Esophagus squamous epithelium (tissue), 5 donors: ENCODE measurements around the gene RFNG. TPM values are rescaled to one million over a fixed set of nuclear protein-coding genes. Genes with fewer than 3 reads are reported as not detected.

Experiments used
- DNase-seq: peaks from one replicate; lab custom pipeline; 2025; lab: John Stamatoyannopoulos, UW
- H3K27ac ChIP-seq, 4 donors: fragments of 200-600 bp; sonication (generic); one replicate each; pipeline ENCODE4 v1.5.1; 2016 to 2019; ENCODE audit warnings: mild to moderate bottlenecking in 1 of 4
- H3K27me3 ChIP-seq, 4 donors: fragments of 200-600 bp; sonication (generic); 1 replicate in 3 of 4; 2 replicates in 1 of 4; pipeline versions ENCODE4 v1.5.1 to v1.6.0; 2017 to 2021; ENCODE audit warnings: antibody characterized with exemption in 1 of 4
- H3K36me3 ChIP-seq, 3 donors: fragments of 200-600 bp; sonication (generic); one replicate each; pipeline ENCODE4 v1.5.1; 2016 to 2019
- H3K4me1 ChIP-seq, 3 donors: fragments of 200-600 bp; sonication (generic); one replicate each; pipeline ENCODE4 v1.5.1; 2017 to 2019
- H3K4me3 ChIP-seq, 4 donors: fragments of 200-600 bp; sonication (generic); 1 replicate in 3 of 4; 2 replicates in 1 of 4; pipeline ENCODE4 v1.5.1; 2016 to 2019; ENCODE audit warnings: mild to moderate bottlenecking in 2 of 4, moderate library complexity in 1 of 4
- H3K9me3 ChIP-seq, 3 donors: fragments of 200-600 bp; sonication (generic); one replicate each; pipeline ENCODE4 v1.5.1; 2016 to 2019
- POLR2A ChIP-seq, 4 donors: fragments of 450-650 bp; IDR thresholded peaks; one replicate each; pipeline ENCODE4 v1.6.1; 2017; ENCODE audit warnings: antibody characterized with exemption in 4 of 4, mild to moderate bottlenecking in 4 of 4, moderate library complexity in 3 of 4
- WGBS, 2 donors: methylation state at CpG; one replicate each; pipeline ENCODE4 v1.1.5; 2018; 5-methylcytosine and 5-hydroxymethylcytosine counted together
- intact Hi-C: fragments of 100-400 bp; cut with DNase I; formaldehyde crosslinking; loops from one replicate; pipeline ENCODE4 v1.15.0; 2022
- total RNA-seq, 4 donors: library from RNA; depleted of rRNA; stranded (reverse); fragments of >200 nt; gene quantifications; one replicate each; pipeline ENCODE4 v1.1.0, GENCODE V29; 2016
- TF ChIP-seq, protein P1 (sequence below), 6 experiments: fragments of 450-650 bp in 4 of 6; fragments of 200-600 bp in 2 of 6; sonication (generic) in 2 of 6; IDR thresholded peaks; one replicate each; pipeline ENCODE4 v1.5.1; 2016 to 2019; ENCODE audit warnings: antibody characterized with exemption in 6 of 6, mild to moderate bottlenecking in 4 of 6, moderate library complexity in 4 of 6
- donor health status: DM: yes; HTN: yes; CAD: no.

The RFNG gene
- total RNA-seq, 4 donors from 2014 or later: 24.9 to 38.1 (median 31.2) TPM

GRCh38 chr17:82001571-82002056 lies 50.0 kb downstream of the RFNG start:
- Histone ChIP-seq H3K4me3 (no peak overlapping the region), H3K27ac (no peak overlapping the region), H3K36me3 (peaks cover 0 to 12% (median 0%) of the 10 kb centered on the region in 3 donors), H3K9me3 (no peaks in the 10 kb centered on the region), H3K4me1 (peaks cover 6 to 50% (median 20%) of the 10 kb centered on the region in 3 donors), H3K27me3 (no peaks in the 10 kb centered on the region)
- WGBS, 2 donors: 87% methylated on average over 9 to 16 of the region's 17 CpGs
- no peak for TF ChIP-seq POLR2A (IDR thresholded peaks at IDR 0.05)
- TF ChIP-seq, protein P1, sequence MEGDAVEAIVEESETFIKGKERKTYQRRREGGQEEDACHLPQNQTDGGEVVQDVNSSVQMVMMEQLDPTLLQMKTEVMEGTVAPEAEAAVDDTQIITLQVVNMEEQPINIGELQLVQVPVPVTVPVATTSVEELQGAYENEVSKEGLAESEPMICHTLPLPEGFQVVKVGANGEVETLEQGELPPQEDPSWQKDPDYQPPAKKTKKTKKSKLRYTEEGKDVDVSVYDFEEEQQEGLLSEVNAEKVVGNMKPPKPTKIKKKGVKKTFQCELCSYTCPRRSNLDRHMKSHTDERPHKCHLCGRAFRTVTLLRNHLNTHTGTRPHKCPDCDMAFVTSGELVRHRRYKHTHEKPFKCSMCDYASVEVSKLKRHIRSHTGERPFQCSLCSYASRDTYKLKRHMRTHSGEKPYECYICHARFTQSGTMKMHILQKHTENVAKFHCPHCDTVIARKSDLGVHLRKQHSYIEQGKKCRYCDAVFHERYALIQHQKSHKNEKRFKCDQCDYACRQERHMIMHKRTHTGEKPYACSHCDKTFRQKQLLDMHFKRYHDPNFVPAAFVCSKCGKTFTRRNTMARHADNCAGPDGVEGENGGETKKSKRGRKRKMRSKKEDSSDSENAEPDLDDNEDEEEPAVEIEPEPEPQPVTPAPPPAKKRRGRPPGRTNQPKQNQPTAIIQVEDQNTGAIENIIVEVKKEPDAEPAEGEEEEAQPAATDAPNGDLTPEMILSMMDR (IDR thresholded peaks at IDR 0.05): no peak
- DNase-seq: no peak
- intact Hi-C loops: no loop called here

- H3K27ac ChIP-seq: no peak overlapping the region
Observed at GRCh38 chr17:82000803-82001570, 50.6 kb downstream of the RFNG start.

GRCh38 chr17:81999976-82000802 lies 51.4 kb downstream of the RFNG start:
- no peaks in the 10 kb centered on the region for H3K9me3 ChIP-seq
- TF ChIP-seq POLR2A (IDR thresholded peaks at IDR 0.05): no peak
- TF ChIP-seq, protein P1 (IDR thresholded peaks at IDR 0.05): no peak
- no peaks in the 10 kb centered on the region for H3K27me3 ChIP-seq
- no peak overlapping the region for H3K4me3 ChIP-seq
- peaks cover 0 to 24% (median 0%) of the 10 kb centered on the region in 3 donors for H3K36me3 ChIP-seq
- 36 to 52% methylated on average over 8 to 9 of the region's 36 CpGs for WGBS, 2 donors
- peaks cover 6 to 36% (median 12%) of the 10 kb centered on the region in 3 donors for H3K4me1 ChIP-seq
- H3K27ac ChIP-seq: no peak overlapping the region
- intact Hi-C loops: no loop called here
- no peak for DNase-seq

More at GRCh38 chr17:82000803-82001570, 50.6 kb downstream of the RFNG start:
- TF ChIP-seq, protein P1 (IDR thresholded peaks at IDR 0.05): no peak
- no peak for TF ChIP-seq POLR2A (IDR thresholded peaks at IDR 0.05)
- Histone ChIP-seq H3K9me3 (no peaks in the 10 kb centered on the region), H3K4me3 (no peak overlapping the region), H3K36me3 (peaks cover 0 to 18% (median 0%) of the 10 kb centered on the region in 3 donors), H3K4me1 (peaks cover 6 to 44% (median 14%) of the 10 kb centered on the region in 3 donors), H3K27me3 (no peaks in the 10 kb centered on the region)
- no peak for DNase-seq
- intact Hi-C loops: no loop called here
- 100% methylated on average over 6 of the region's 32 CpGs; no CpG with 5 or more reads in 1 of the 2 donors for WGBS, 2 donors

GRCh38 chr17:81999587-81999975 lies 52.0 kb downstream of the RFNG start:
- Histone ChIP-seq H3K4me3 (no peak overlapping the region), H3K9me3 (no peaks in the 10 kb centered on the region), H3K27ac (no peak overlapping the region), H3K27me3 (no peaks in the 10 kb centered on the region), H3K4me1 (peaks cover 6 to 33% (median 12%) of the 10 kb centered on the region in 3 donors), H3K36me3 (peaks cover 0 to 30% (median 0%) of the 10 kb centered on the region in 3 donors)
- intact Hi-C loops: no loop called here
- WGBS, 2 donors: 90 to 91% methylated on average over 9 to 12 of the region's 12 CpGs
- no peak for DNase-seq
- no peak for TF ChIP-seq POLR2A (IDR thresholded peaks at IDR 0.05)
- TF ChIP-seq, protein P1 (IDR thresholded peaks at IDR 0.05): no peak
